Stimulated activated effector memory CD8-positive, alpha-beta T cell treated with anti-CD3 and anti-CD28 coated beads, Interleukin-12 subunit alpha, Interleukin-12 subunit beta, amount 100 ng/mL, for 72 hours (primary cell): ENCODE measurements around the gene SPATS2L.

Experiments
- ATAC-seq: fragments of 150-1000 bp; cut with Tn5 transposase; 2 replicates; pipeline ENCODE4 v1.10.0; 2021
- DNase-seq, 2 donors: peaks; one replicate each; pipeline ENCODE4 v3.0.0; 2021 to 2022; ENCODE audit warnings: low spot score in 2 of 2
- H3K27ac Mint-ChIP-seq: one replicate; pipeline ENCODE4 v1.8.0; 2022; ENCODE audit warnings: mild to moderate bottlenecking, mixed read lengths
- H3K36me3 Mint-ChIP-seq: one replicate; pipeline ENCODE4 v1.8.0; 2022; ENCODE audit warnings: mild to moderate bottlenecking, mixed read lengths
- H3K4me1 Mint-ChIP-seq: one replicate; pipeline ENCODE4 v1.8.0; 2022; ENCODE audit warnings: mixed read lengths
- H3K4me3 Mint-ChIP-seq: one replicate; pipeline ENCODE4 v1.8.0; 2022; ENCODE audit warnings: mild to moderate bottlenecking, mixed read lengths
- H3K9me3 Mint-ChIP-seq: one replicate; pipeline ENCODE4 v1.8.0; 2022; ENCODE audit warnings: mixed read lengths

Gene SPATS2L

GRCh38 chr2:200454927-200455801 is 148.7 kb downstream of the SPATS2L start:
- H3K9me3 Mint-ChIP-seq = no peaks in the 10 kb centered on the region
- peak overlapping the region; percentile 74 for H3K4me3 Mint-ChIP-seq
- peaks cover 40% of the 10 kb centered on the region for H3K4me1 Mint-ChIP-seq
- peak overlapping the region; percentile 97 for H3K27ac Mint-ChIP-seq
- H3K36me3 Mint-ChIP-seq = peaks cover 9% of the 10 kb centered on the region
- DNase-seq (peak in 1 of 2 donors; percentile 66), ATAC-seq (peak; percentile 95)

GRCh38 chr2:200455958-200456421 is 149.5 kb downstream of the SPATS2L start:
- DNase-seq (peak in 1 of 2 donors; percentile 62), ATAC-seq (peak; percentile 69)
- Mint-ChIP-seq H3K4me3 (peak overlapping the region; percentile 74), H3K36me3 (peaks cover 5% of the 10 kb centered on the region), H3K9me3 (no peaks in the 10 kb centered on the region), H3K27ac (peak overlapping the region; percentile 97), H3K4me1 (peaks cover 40% of the 10 kb centered on the region)

- Mint-ChIP-seq H3K27ac (peak overlapping the region; percentile 97), H3K4me3 (no peak overlapping the region), H3K9me3 (no peaks in the 10 kb centered on the region), H3K36me3 (peaks cover 5% of the 10 kb centered on the region), H3K4me1 (peaks cover 40% of the 10 kb centered on the region)
- DNase-seq (no peak), ATAC-seq (no peak)
Observed at GRCh38 chr2:200456567-200456966, 150.1 kb downstream of the SPATS2L start.

- DNase-seq (no peak), ATAC-seq (no peak)
- peaks cover 46% of the 10 kb centered on the region for H3K4me1 Mint-ChIP-seq
- no peak overlapping the region for H3K27ac Mint-ChIP-seq
- H3K36me3 Mint-ChIP-seq = peaks cover 5% of the 10 kb centered on the region
- H3K4me3 Mint-ChIP-seq = no peak overlapping the region
- no peaks in the 10 kb centered on the region for H3K9me3 Mint-ChIP-seq
Observed at GRCh38 chr2:200459101-200459500, 152.6 kb downstream of the SPATS2L start.

GRCh38 chr2:200461846-200462710 is 155.6 kb downstream of the SPATS2L start:
- Mint-ChIP-seq H3K9me3 (no peaks in the 10 kb centered on the region), H3K27ac (no peak overlapping the region), H3K4me3 (no peak overlapping the region), H3K4me1 (peaks cover 29% of the 10 kb centered on the region), H3K36me3 (peaks cover 3% of the 10 kb centered on the region)
- ATAC-seq (no peak), DNase-seq (no peak)

GRCh38 chr2:200463452-200463851 is 157.0 kb downstream of the SPATS2L start:
- peaks cover 43% of the 10 kb centered on the region for H3K4me1 Mint-ChIP-seq
- no peak overlapping the region for H3K27ac Mint-ChIP-seq
- peaks cover 12% of the 10 kb centered on the region for H3K36me3 Mint-ChIP-seq
- H3K4me3 Mint-ChIP-seq = no peak overlapping the region
- DNase-seq (no peak), ATAC-seq (no peak)
- no peaks in the 10 kb centered on the region for H3K9me3 Mint-ChIP-seq

GRCh38 chr2:200466425-200467418 is 160.2 kb downstream of the SPATS2L start:
- peak overlapping the region; percentile 43 for H3K4me3 Mint-ChIP-seq
- peak; percentile 94 for ATAC-seq
- H3K4me1 Mint-ChIP-seq = peaks cover 61% of the 10 kb centered on the region
- H3K36me3 Mint-ChIP-seq = peaks cover 30% of the 10 kb centered on the region
- no peaks in the 10 kb centered on the region for H3K9me3 Mint-ChIP-seq
- peak in 1 of 2 donors; percentile 77 for DNase-seq
- peak overlapping the region; percentile 75 for H3K27ac Mint-ChIP-seq

GRCh38 chr2:200467806-200468681 is 161.6 kb downstream of the SPATS2L start:
- Mint-ChIP-seq H3K9me3 (no peaks in the 10 kb centered on the region), H3K36me3 (peaks cover 36% of the 10 kb centered on the region), H3K4me3 (peak overlapping the region; percentile 43), H3K4me1 (peaks cover 50% of the 10 kb centered on the region), H3K27ac (peak overlapping the region; percentile 75)
- ATAC-seq = no peak
- DNase-seq = peak in 1 of 2 donors; percentile 65

- Mint-ChIP-seq H3K4me3 (no peak overlapping the region), H3K9me3 (no peaks in the 10 kb centered on the region), H3K27ac (no peak overlapping the region), H3K36me3 (peaks cover 45% of the 10 kb centered on the region), H3K4me1 (peaks cover 45% of the 10 kb centered on the region)
- ATAC-seq (no peak), DNase-seq (no peak)
Observed at GRCh38 chr2:200469708-200470211, 163.3 kb downstream of the SPATS2L start.

GRCh38 chr2:200470230-200470629 is 163.7 kb downstream of the SPATS2L start:
- Mint-ChIP-seq H3K4me1 (peaks cover 44% of the 10 kb centered on the region), H3K27ac (no peak overlapping the region), H3K9me3 (no peaks in the 10 kb centered on the region), H3K36me3 (peaks cover 45% of the 10 kb centered on the region), H3K4me3 (no peak overlapping the region)
- ATAC-seq = no peak
- DNase-seq = no peak

GRCh38 chr2:200471324-200471848 is 164.9 kb downstream of the SPATS2L start:
- Mint-ChIP-seq H3K36me3 (peaks cover 45% of the 10 kb centered on the region), H3K4me3 (peak overlapping the region; percentile 36), H3K9me3 (no peaks in the 10 kb centered on the region), H3K4me1 (peaks cover 38% of the 10 kb centered on the region), H3K27ac (peak overlapping the region; percentile 62)
- DNase-seq = peak in 1 of 2 donors; percentile 67
- peak; percentile 54 for ATAC-seq

GRCh38 chr2:200471928-200472645 is 165.6 kb downstream of the SPATS2L start:
- H3K9me3 Mint-ChIP-seq = no peaks in the 10 kb centered on the region
- H3K4me1 Mint-ChIP-seq = peaks cover 32% of the 10 kb centered on the region
- no peak overlapping the region for H3K4me3 Mint-ChIP-seq
- no peak overlapping the region for H3K27ac Mint-ChIP-seq
- H3K36me3 Mint-ChIP-seq = peaks cover 48% of the 10 kb centered on the region
- ATAC-seq = no peak
- DNase-seq = no peak
